Neuronal stem cell (in vitro differentiated cells): ENCODE results near the gene ZNF438.
"Not testable (repeated sequence)": the region's sequence is repeated elsewhere in the genome, so short reads cannot be mapped to it uniquely, and the experiment has no call there.

Source experiments
- DNase-seq: peaks from one replicate; pipeline ENCODE4 v3.0.0-alpha.2; 2013; ENCODE audit warnings: low spot score
- H2AFZ ChIP-seq: one replicate; pipeline ENCODE4 v1.6.1; 2013; ENCODE audit warnings: mild to moderate bottlenecking, low read length, inconsistent platforms
- H2AK5ac ChIP-seq: 2 replicates; pipeline ENCODE4 v1.6.1; 2013; ENCODE audit warnings: low read depth, mild to moderate bottlenecking, inconsistent platforms, low read length, moderate library complexity, mixed read lengths
- H2BK120ac ChIP-seq: 2 replicates; pipeline ENCODE4 v1.6.1; 2013; ENCODE audit warnings: low read depth, mild to moderate bottlenecking, inconsistent platforms, low read length, moderate library complexity, mixed read lengths
- H2BK12ac ChIP-seq: one replicate; pipeline ENCODE4 v1.6.1; 2013; ENCODE audit warnings: low read length, inconsistent platforms
- H2BK15ac ChIP-seq: 2 replicates; pipeline ENCODE4 v1.6.1; 2013; ENCODE audit warnings: mild to moderate bottlenecking, low read length, inconsistent platforms, mixed read lengths
- H2BK5ac ChIP-seq: one replicate; pipeline ENCODE4 v1.6.1; 2013; ENCODE audit warnings: inconsistent platforms, mild to moderate bottlenecking, low read length, moderate library complexity
- H3K14ac ChIP-seq: one replicate; pipeline ENCODE4 v1.6.1; 2013; ENCODE audit warnings: low read length, inconsistent platforms
- H3K18ac ChIP-seq: 2 replicates; pipeline ENCODE4 v1.6.1; 2013; ENCODE audit warnings: low read length, inconsistent platforms
- H3K23ac ChIP-seq: 2 replicates; pipeline ENCODE4 v1.6.1; 2013; ENCODE audit warnings: low read depth, mild to moderate bottlenecking, mixed read lengths, low read length, inconsistent platforms; ENCODE audit not compliant: poor library complexity
- H3K27ac ChIP-seq: replicated peaks from 3 replicates; pipeline ENCODE4 v1.5.1; 2013; ENCODE audit warnings: low read length, inconsistent platforms
- H3K27me3 ChIP-seq, 3 experiments: 2 replicates each; pipeline ENCODE4 v1.6.1; 2013; ENCODE audit warnings: low read length in 3 of 3, mild to moderate bottlenecking in 2 of 3, inconsistent platforms in 1 of 3, low read depth in 1 of 3, mixed read lengths in 1 of 3, moderate library complexity in 1 of 3; ENCODE audit not compliant: control insufficient read depth in 3 of 3, insufficient read depth in 3 of 3
- H3K36me3 ChIP-seq, 2 donors: replicated peaks in 1 of 2; 2 replicates each; pipeline ENCODE4 v1.6.1; 2013; ENCODE audit warnings: low read length in 2 of 2; ENCODE audit not compliant: control insufficient read depth in 2 of 2, insufficient read depth in 2 of 2
- H3K4ac ChIP-seq: 2 replicates; pipeline ENCODE4 v1.6.1; 2013; ENCODE audit warnings: inconsistent platforms, mild to moderate bottlenecking, low read length, moderate library complexity
- H3K4me1 ChIP-seq, 2 donors: 1 replicate in 1 of 2; 2 replicates in 1 of 2; pipeline ENCODE4 v1.6.1; 2013; ENCODE audit warnings: low read length in 2 of 2, low read depth in 1 of 2; ENCODE audit not compliant: control insufficient read depth in 2 of 2, insufficient read depth in 1 of 2
- H3K4me2 ChIP-seq: one replicate; pipeline ENCODE4 v1.6.1; 2013; ENCODE audit warnings: mild to moderate bottlenecking, low read length, inconsistent platforms; ENCODE audit not compliant: insufficient read depth, poor library complexity, severe bottlenecking
- H3K4me3 ChIP-seq, 2 donors: 2 replicates each; pipeline ENCODE4 v1.5.1; 2013; ENCODE audit warnings: low read length in 2 of 2, mild to moderate bottlenecking in 2 of 2, inconsistent platforms in 1 of 2, moderate library complexity in 1 of 2
- H3K79me1 ChIP-seq: one replicate; pipeline ENCODE4 v1.6.1; 2013; ENCODE audit warnings: low read depth, mild to moderate bottlenecking, inconsistent platforms, low read length, moderate library complexity
- H3K9ac ChIP-seq: one replicate; pipeline ENCODE4 v1.6.1; 2013; ENCODE audit warnings: mild to moderate bottlenecking, low read depth, low read length, inconsistent platforms; ENCODE audit not compliant: poor library complexity
- H3K9me3 ChIP-seq, 2 donors: replicated peaks in 1 of 2; 2 replicates each; pipeline versions ENCODE3 to v1.6.1; 2013; ENCODE audit warnings: low read length in 2 of 2, mild to moderate bottlenecking in 2 of 2, inconsistent platforms in 1 of 2, low read depth in 1 of 2, mixed read lengths in 1 of 2, moderate library complexity in 1 of 2; ENCODE audit not compliant: control insufficient read depth in 2 of 2, insufficient read depth in 1 of 2
- H4K8ac ChIP-seq: one replicate; pipeline ENCODE4 v1.6.1; 2013; ENCODE audit warnings: low read depth, mild to moderate bottlenecking, inconsistent platforms, low read length, moderate library complexity
- H4K91ac ChIP-seq: one replicate; pipeline ENCODE4 v1.6.1; 2013; ENCODE audit warnings: low read length, low read depth, mild to moderate bottlenecking, inconsistent platforms; ENCODE audit not compliant: poor library complexity
- WGBS, 2 donors: extraction: QIAGEN DNeasy Blood & Tissue Kit; methylation state at CpG; one replicate each; pipeline ENCODE4 v1.1.7; 2013; ENCODE audit warnings: missing lambda C conversion rate in 2 of 2, mixed read lengths in 1 of 2; ENCODE audit not compliant: insufficient read length in 2 of 2, insufficient replicate concordance in 1 of 2; ENCODE audit errors: extremely low coverage in 2 of 2; 5-methylcytosine and 5-hydroxymethylcytosine counted together

The ZNF438 gene

GRCh38 chr10:30984563-30985328 lies 46.9 kb downstream of the ZNF438 start:
- H2BK120ac ChIP-seq, result no peak overlapping the region
- no peak overlapping the region for H2BK15ac ChIP-seq
- DNase-seq, result no peak
- peaks cover 0 to 2% of the 10 kb centered on the region in 2 donors for H3K4me1 ChIP-seq
- H3K27me3 ChIP-seq, result no peaks in the 10 kb centered on the region
- H4K8ac ChIP-seq, result no peak overlapping the region
- H2AFZ ChIP-seq, result no peak overlapping the region
- peaks cover 2 to 3% of the 10 kb centered on the region in 2 donors for H3K9me3 ChIP-seq
- no peak overlapping the region for H3K27ac ChIP-seq
- no peak overlapping the region for H3K9ac ChIP-seq
- H4K91ac ChIP-seq, result no peak overlapping the region
- no peak overlapping the region for H2BK5ac ChIP-seq
- WGBS, 2 donors, result no CpG with 5 or more reads among the region's 4 CpGs
- H3K23ac ChIP-seq, result no peak overlapping the region
- no peak overlapping the region for H3K18ac ChIP-seq
- H2BK12ac ChIP-seq, result no peak overlapping the region
- no peak overlapping the region for H2AK5ac ChIP-seq
- H3K14ac ChIP-seq, result no peak overlapping the region
- H3K79me1 ChIP-seq, result no peaks in the 10 kb centered on the region
- H3K4ac ChIP-seq, result no peak overlapping the region
- H3K4me2 ChIP-seq, result no peak overlapping the region
- no peak overlapping the region for H3K4me3 ChIP-seq
- no peaks in the 10 kb centered on the region for H3K36me3 ChIP-seq

GRCh38 chr10:30983209-30983608 lies 48.5 kb downstream of the ZNF438 start:
- not testable (repeated sequence) for DNase-seq, H3K27me3 ChIP-seq, H2BK15ac ChIP-seq, H4K8ac ChIP-seq, H3K9ac ChIP-seq, H3K4me2 ChIP-seq, H3K14ac ChIP-seq, H2AK5ac ChIP-seq, H2AFZ ChIP-seq, H3K4me3 ChIP-seq, H3K79me1 ChIP-seq, H3K4me1 ChIP-seq, H4K91ac ChIP-seq, H3K4ac ChIP-seq, H3K27ac ChIP-seq, H3K36me3 ChIP-seq, H2BK12ac ChIP-seq, H2BK5ac ChIP-seq, H3K18ac ChIP-seq, H3K23ac ChIP-seq, H2BK120ac ChIP-seq
- peaks cover 2 to 12% of the 10 kb centered on the region in 2 donors for H3K9me3 ChIP-seq
- WGBS, 2 donors, result no CpG with 5 or more reads among the region's 6 CpGs

DNA sequence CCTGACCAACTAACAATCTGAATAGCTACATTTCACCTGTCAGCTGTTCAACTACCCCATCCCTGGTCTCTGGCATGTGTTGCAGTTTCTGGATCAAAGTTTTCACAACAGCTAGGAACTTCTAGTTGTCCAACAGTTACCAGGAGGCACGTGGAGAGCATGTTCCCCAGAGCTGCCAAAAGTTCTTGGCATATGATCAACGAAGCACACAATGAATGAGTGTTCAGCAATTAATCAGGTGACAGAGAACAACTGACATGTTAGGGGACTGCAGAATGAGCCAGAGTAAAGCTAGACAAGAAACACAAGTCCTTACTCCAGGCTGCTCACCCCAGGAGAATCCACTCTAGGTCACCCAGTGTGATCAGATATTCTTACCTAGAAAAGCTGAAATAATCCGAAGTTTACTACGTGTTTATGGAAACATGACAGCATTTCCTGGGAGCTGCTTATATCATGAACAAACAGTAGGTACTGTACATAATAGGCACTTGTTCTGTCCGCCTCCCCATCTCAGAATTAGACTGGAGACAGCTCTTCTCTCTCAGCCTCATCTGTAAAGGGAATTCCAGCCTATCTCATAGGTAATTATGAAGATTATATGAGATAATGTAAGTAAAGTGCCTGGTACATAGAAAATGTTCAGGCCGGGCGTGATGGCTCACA lies 50.6 kb downstream of the ZNF438 start:
- Histone ChIP-seq H3K23ac (no peak overlapping the region), H2BK15ac (no peak overlapping the region), H3K4me2 (no peak overlapping the region), H2BK12ac (no peak overlapping the region), H2AK5ac (no peak overlapping the region), H3K4ac (no peak overlapping the region), H3K4me3 (no peak overlapping the region), H4K8ac (no peak overlapping the region), H3K27ac (no peak overlapping the region), H3K9me3 (peaks cover 2 to 12% of the 10 kb centered on the region in 2 donors), H3K36me3 (no peaks in the 10 kb centered on the region), H2BK120ac (no peak overlapping the region), H4K91ac (no peak overlapping the region), H3K18ac (no peak overlapping the region), H2AFZ (no peak overlapping the region), H3K9ac (no peak overlapping the region), H3K27me3 (no peaks in the 10 kb centered on the region), H3K4me1 (peaks cover 0 to 2% of the 10 kb centered on the region in 2 donors), H3K14ac (no peak overlapping the region), H2BK5ac (no peak overlapping the region), H3K79me1 (no peaks in the 10 kb centered on the region)
- no CpG with 5 or more reads among the region's 7 CpGs for WGBS, 2 donors
- DNase-seq, result no peak

- Histone ChIP-seq H2BK12ac (no peak overlapping the region), H3K27ac (no peak overlapping the region), H3K4me2 (no peak overlapping the region), H3K23ac (no peak overlapping the region), H3K14ac (no peak overlapping the region), H3K36me3 (no peaks in the 10 kb centered on the region), H2AK5ac (no peak overlapping the region), H3K9me3 (peaks cover 2 to 12% of the 10 kb centered on the region in 2 donors), H3K27me3 (no peaks in the 10 kb centered on the region), H2BK120ac (no peak overlapping the region), H2BK5ac (no peak overlapping the region), H3K79me1 (no peaks in the 10 kb centered on the region), H2AFZ (no peak overlapping the region), H3K18ac (no peak overlapping the region), H4K8ac (no peak overlapping the region), H3K4me3 (no peak overlapping the region), H4K91ac (no peak overlapping the region), H3K4ac (no peak overlapping the region), H3K4me1 (peaks cover 0 to 2% of the 10 kb centered on the region in 2 donors), H2BK15ac (no peak overlapping the region), H3K9ac (no peak overlapping the region)
- no peak for DNase-seq
- WGBS, 2 donors, result no CpG with 5 or more reads among the region's 4 CpGs
These were observed 51.7 kb downstream of the ZNF438 start for GRCh38 chr10:30979956-30980355.
